HK-2 (cell line): ENCODE data around the gene FZD7.

ENCODE experiments used
- DNase-seq: peaks from one replicate; pipeline ENCODE4 v3.0.0-alpha.2; 2018; ENCODE audit not compliant: unreplicated experiment

The FZD7 gene

GRCh38 chr2:202067589-202067988 is 33.9 kb downstream of the FZD7 start:
- no peak for DNase-seq

GRCh38 chr2:202069170-202070067 is 35.8 kb downstream of the FZD7 start:
- DNase-seq = no peak

- no peak for DNase-seq
These were observed 37.5 kb downstream of the FZD7 start for GRCh38 chr2:202071107-202071506.

- DNase-seq = no peak
These were observed 38.6 kb downstream of the FZD7 start for GRCh38 chr2:202072226-202072625.

GRCh38 chr2:202072737-202073401 is 39.2 kb downstream of the FZD7 start, which contains the start of gene KIAA2012:
KIAA2012 (plus strand) TSS chr2:202073255; CDS start chr2:202073628, 373 bp downstream.
- DNase-seq = no peak

GRCh38 chr2:202074324-202074723 is 40.7 kb downstream of the FZD7 start:
- DNase-seq = no peak

- DNase-seq = no peak
These were observed 45.7 kb downstream of the FZD7 start for GRCh38 chr2:202079310-202079709.

- DNase-seq = no peak
These were observed 50.6 kb downstream of the FZD7 start for GRCh38 chr2:202084265-202084664.
